MM.1S (cell line): Measurements from ENCODE around the gene CCL21.

Experiments used
- DNase-seq: peaks from one replicate; pipeline ENCODE4 v3.0.0-alpha.2; 2015
- H2AFZ ChIP-seq: fragments of 300-600 bp; sonication (generic); 2 replicates; pipeline ENCODE4 v1.6.0; 2016; ENCODE audit warnings: antibody characterized with exemption, low read length
- H3F3A ChIP-seq: fragments of 300-600 bp; sonication (generic); 2 replicates; pipeline ENCODE4 v1.6.1; 2016; ENCODE audit warnings: mild to moderate bottlenecking, antibody characterized with exemption, low read length, moderate library complexity, mixed read lengths; ENCODE audit not compliant: insufficient read depth
- H3K27ac ChIP-seq: fragments of 300-600 bp; sonication (generic); 2 replicates; pipeline ENCODE4 v1.5.1; 2016; ENCODE audit warnings: mild to moderate bottlenecking, low read length
- H3K27me3 ChIP-seq: fragments of 300-600 bp; sonication (generic); replicated peaks from 2 replicates; pipeline ENCODE4 v1.6.0; 2016; ENCODE audit warnings: low read length; ENCODE audit not compliant: insufficient read depth
- H3K36me3 ChIP-seq: fragments of 300-600 bp; sonication (generic); replicated peaks from 2 replicates; pipeline ENCODE4 v1.6.1; 2016; ENCODE audit warnings: mild to moderate bottlenecking, low read length, mixed read lengths; ENCODE audit not compliant: insufficient read depth
- H3K4me1 ChIP-seq: fragments of 300-600 bp; sonication (generic); 2 replicates; pipeline ENCODE4 v1.6.1; 2016; ENCODE audit warnings: low read length, mixed read lengths
- H3K4me2 ChIP-seq: fragments of 300-600 bp; sonication (generic); 2 replicates; pipeline ENCODE4 v1.6.0; 2016; ENCODE audit warnings: low read depth, low read length
- H3K4me3 ChIP-seq: fragments of 300-600 bp; sonication (generic); 2 replicates; pipeline ENCODE4 v1.5.1; 2016; ENCODE audit warnings: low read length, mixed read lengths
- H3K79me2 ChIP-seq: fragments of 300-600 bp; sonication (generic); 2 replicates; pipeline ENCODE4 v1.6.1; 2016; ENCODE audit warnings: mixed run types, low read length, mixed read lengths
- H3K9ac ChIP-seq: fragments of 300-600 bp; sonication (generic); 2 replicates; pipeline ENCODE4 v1.6.1; 2016; ENCODE audit warnings: low read length, mixed read lengths
- H3K9me2 ChIP-seq: fragments of 300-600 bp; sonication (generic); replicated peaks from 2 replicates; pipeline ENCODE4 v1.6.1; 2016; ENCODE audit warnings: mild to moderate bottlenecking, low read length, mixed read lengths; ENCODE audit not compliant: insufficient read depth
- H3K9me3 ChIP-seq: fragments of 300-600 bp; sonication (generic); replicated peaks from 2 replicates; pipeline ENCODE4 v1.6.1; 2016; ENCODE audit warnings: mild to moderate bottlenecking, low read length, mixed read lengths; ENCODE audit not compliant: insufficient read depth
- H4K20me1 ChIP-seq: fragments of 300-600 bp; sonication (generic); 2 replicates; pipeline ENCODE4 v1.6.1; 2016; ENCODE audit warnings: mild to moderate bottlenecking, low read length, moderate library complexity, mixed read lengths; ENCODE audit not compliant: insufficient read depth
- EZH2 ChIP-seq: fragments of 300-600 bp; sonication (generic); optimal IDR thresholded peaks from 2 replicates; pipeline ENCODE3; 2017; ENCODE audit warnings: low read depth, mild to moderate bottlenecking, antibody characterized with exemption, low read length, mixed read lengths
- EZH2phosphoT487 ChIP-seq: fragments of 300-600 bp; sonication (generic); IDR thresholded peaks from 2 replicates; pipeline ENCODE4 v1.6.1; 2018; ENCODE audit warnings: antibody characterized with exemption, low read length
- TF ChIP-seq, protein P1 (sequence below): fragments of 300-600 bp; sonication (generic); IDR thresholded peaks from 2 replicates; pipeline ENCODE4 v1.5.1; 2016; ENCODE audit warnings: antibody characterized with exemption, low read length, mixed read lengths

The CCL21 gene

DNA sequence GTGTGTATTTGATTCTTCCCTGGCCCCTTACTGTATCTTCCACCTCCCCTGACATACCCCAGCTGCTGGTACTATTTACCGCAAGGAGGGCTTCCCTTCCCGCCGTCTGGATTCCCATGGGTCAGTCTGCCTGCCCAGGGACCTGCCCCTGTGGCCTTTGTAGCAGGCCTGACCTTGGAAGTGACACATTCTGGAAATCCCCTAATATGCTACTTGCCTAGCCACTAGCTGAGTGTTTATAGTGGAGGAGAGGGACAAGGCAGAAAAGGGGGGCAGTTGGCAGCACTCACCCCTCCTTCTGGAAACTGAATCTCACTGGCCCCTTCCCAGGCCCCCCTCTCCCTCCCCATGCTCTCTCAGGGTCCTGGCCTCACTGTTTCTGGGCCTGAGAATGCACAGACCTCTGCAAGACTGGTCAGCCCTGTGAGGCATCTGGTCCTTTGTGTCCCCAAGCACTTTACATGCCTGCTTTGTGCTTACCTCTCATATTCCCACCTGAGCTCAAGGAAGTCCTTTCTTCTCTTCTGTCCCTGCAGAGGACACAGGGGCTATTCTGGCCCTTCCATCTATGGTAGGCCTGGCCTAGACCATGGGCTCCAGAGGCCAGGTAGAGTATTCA lies 8.2 kb upstream of the CCL21 start:
- no peak overlapping the region for H3K4me3 ChIP-seq
- no peak overlapping the region for H3K4me2 ChIP-seq
- H3K9ac ChIP-seq: no peak overlapping the region
- no peak overlapping the region for H2AFZ ChIP-seq
- H3K9me3 ChIP-seq: no peaks in the 10 kb centered on the region
- no peaks in the 10 kb centered on the region for H3K4me1 ChIP-seq
- no peaks in the 10 kb centered on the region for H4K20me1 ChIP-seq
- H3K9me2 ChIP-seq: no peaks in the 10 kb centered on the region
- TF ChIP-seq EZH2 (no peak), EZH2phosphoT487 (no peak)
- TF ChIP-seq, protein P1, sequence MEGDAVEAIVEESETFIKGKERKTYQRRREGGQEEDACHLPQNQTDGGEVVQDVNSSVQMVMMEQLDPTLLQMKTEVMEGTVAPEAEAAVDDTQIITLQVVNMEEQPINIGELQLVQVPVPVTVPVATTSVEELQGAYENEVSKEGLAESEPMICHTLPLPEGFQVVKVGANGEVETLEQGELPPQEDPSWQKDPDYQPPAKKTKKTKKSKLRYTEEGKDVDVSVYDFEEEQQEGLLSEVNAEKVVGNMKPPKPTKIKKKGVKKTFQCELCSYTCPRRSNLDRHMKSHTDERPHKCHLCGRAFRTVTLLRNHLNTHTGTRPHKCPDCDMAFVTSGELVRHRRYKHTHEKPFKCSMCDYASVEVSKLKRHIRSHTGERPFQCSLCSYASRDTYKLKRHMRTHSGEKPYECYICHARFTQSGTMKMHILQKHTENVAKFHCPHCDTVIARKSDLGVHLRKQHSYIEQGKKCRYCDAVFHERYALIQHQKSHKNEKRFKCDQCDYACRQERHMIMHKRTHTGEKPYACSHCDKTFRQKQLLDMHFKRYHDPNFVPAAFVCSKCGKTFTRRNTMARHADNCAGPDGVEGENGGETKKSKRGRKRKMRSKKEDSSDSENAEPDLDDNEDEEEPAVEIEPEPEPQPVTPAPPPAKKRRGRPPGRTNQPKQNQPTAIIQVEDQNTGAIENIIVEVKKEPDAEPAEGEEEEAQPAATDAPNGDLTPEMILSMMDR: no peak
- H3K36me3 ChIP-seq: no peaks in the 10 kb centered on the region
- no peak for DNase-seq
- H3F3A ChIP-seq: no peaks in the 10 kb centered on the region
- H3K27me3 ChIP-seq: no peaks in the 10 kb centered on the region
- no peak overlapping the region for H3K27ac ChIP-seq
- H3K79me2 ChIP-seq: no peaks in the 10 kb centered on the region

DNA sequence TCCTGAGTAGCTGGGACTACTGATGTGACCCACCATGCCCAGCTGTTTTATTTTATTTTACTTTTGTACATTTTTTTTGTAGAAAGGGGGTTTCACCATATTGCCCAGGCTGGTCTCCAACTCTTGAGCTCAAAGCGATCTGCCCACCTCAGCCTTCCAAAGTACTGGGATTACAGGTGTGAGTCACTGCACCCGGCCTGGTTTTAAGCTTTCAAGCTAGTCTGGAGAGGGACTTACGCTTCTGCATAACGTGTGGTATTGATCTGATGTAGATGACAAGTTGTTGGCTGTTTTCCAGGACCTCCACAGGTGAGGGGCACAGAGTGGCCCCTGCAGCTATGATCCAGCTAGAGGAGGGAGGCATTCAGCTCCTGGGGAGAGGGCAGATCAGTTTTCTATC lies 6.8 kb upstream of the CCL21 start:
- no peaks in the 10 kb centered on the region for H3K79me2 ChIP-seq
- no peak for TF ChIP-seq EZH2phosphoT487
- no peak for TF ChIP-seq EZH2
- TF ChIP-seq, protein P1: no peak
- DNase-seq: no peak
- no peaks in the 10 kb centered on the region for H3K27me3 ChIP-seq
- no peaks in the 10 kb centered on the region for H3K4me1 ChIP-seq
- no peaks in the 10 kb centered on the region for H3K9me3 ChIP-seq
- no peak overlapping the region for H3K9ac ChIP-seq
- no peaks in the 10 kb centered on the region for H3K36me3 ChIP-seq
- no peak overlapping the region for H3K4me2 ChIP-seq
- H2AFZ ChIP-seq: no peak overlapping the region
- H3K4me3 ChIP-seq: no peak overlapping the region
- no peak overlapping the region for H3K27ac ChIP-seq
- no peaks in the 10 kb centered on the region for H4K20me1 ChIP-seq
- no peaks in the 10 kb centered on the region for H3K9me2 ChIP-seq
- H3F3A ChIP-seq: no peaks in the 10 kb centered on the region

DNA sequence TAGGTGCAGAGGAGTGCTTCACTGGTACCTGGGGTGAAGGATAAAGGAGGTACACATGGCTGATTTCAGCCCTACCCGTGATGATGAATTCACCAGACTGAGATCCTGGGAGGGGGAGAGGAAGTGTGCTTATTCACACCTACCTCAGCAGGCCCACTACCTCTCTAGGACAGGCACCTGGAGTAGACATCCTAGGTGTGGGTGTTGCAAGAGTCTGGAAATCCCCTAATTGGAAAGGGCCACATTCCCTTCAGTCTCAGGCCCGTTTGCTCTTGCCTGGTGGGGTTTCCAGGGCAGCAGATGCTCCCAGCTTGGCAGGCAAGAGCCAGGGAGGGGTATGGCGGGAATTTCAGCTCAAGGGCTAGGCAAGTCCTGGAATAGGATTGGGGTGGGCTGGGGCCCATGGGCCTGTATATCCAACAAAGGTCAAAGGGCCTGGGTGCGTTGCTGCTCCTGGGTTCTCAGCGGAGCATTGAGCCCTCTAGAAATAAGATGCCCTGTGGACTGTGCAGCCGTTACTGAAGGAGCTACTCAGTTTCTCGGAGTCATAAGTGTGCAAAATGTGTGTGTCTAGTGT lies 5.8 kb upstream of the CCL21 start:
- Histone ChIP-seq H3K4me3 (no peak overlapping the region), H4K20me1 (no peaks in the 10 kb centered on the region), H3K4me2 (no peak overlapping the region), H3K9me3 (no peaks in the 10 kb centered on the region), H3K27ac (no peak overlapping the region), H3K9ac (no peak overlapping the region), H2AFZ (no peak overlapping the region), H3K27me3 (no peaks in the 10 kb centered on the region), H3K9me2 (no peaks in the 10 kb centered on the region), H3K4me1 (no peaks in the 10 kb centered on the region), H3K79me2 (no peaks in the 10 kb centered on the region), H3F3A (no peaks in the 10 kb centered on the region), H3K36me3 (no peaks in the 10 kb centered on the region)
- TF ChIP-seq EZH2 (no peak), EZH2phosphoT487 (no peak)
- TF ChIP-seq, protein P1: no peak
- no peak for DNase-seq
